ENCODE results near the gene BCL2.

BCL2 gene

GRCh38 chr18:63098018-63098981 is 221.3 kb downstream of the BCL2 start:
- Histone ChIP-seq H3K4me1 (ENCODE audit: control insufficient read depth in 1 of 2, insufficient read depth in 2 of 2, low read length in 2 of 2) (peaks cover 9 to 17% of the 10 kb centered on the region in 2 experiments), H3K79me2 (ENCODE audit: control insufficient read depth, insufficient read depth, low read length, poor library complexity) (no peaks in the 10 kb centered on the region), H3K9ac (ENCODE audit: low read length) (no peak overlapping the region), H3K23ac (ENCODE audit: low read length) (no peak overlapping the region), H3K27me3 (ENCODE audit: insufficient read depth, low read length) (no peaks in the 10 kb centered on the region), H3K4ac (ENCODE audit: low read depth, low read length) (no peak overlapping the region), H3K4me3 (ENCODE audit: low read depth, low read length) (no peak overlapping the region), H3K4me2 (ENCODE audit: low read length) (no peak overlapping the region), H3K14ac (ENCODE audit: low read length) (peak overlapping the region; percentile 49), H2BK120ac (ENCODE audit: insufficient read depth, low read length, poor library complexity) (no peak overlapping the region), H2BK5ac (ENCODE audit: low read depth, low read length, poor library complexity) (no peak overlapping the region), H2BK12ac (ENCODE audit: low read length) (peak overlapping the region; percentile 55), H4K8ac (ENCODE audit: low read depth, low read length) (no peak overlapping the region), H2AK5ac (ENCODE audit: low read length) (peak overlapping the region; percentile 56), H3K27ac (ENCODE audit: low read depth, low read length) (no peak overlapping the region), H3K36me3 (ENCODE audit: control insufficient read depth in 1 of 2, insufficient read depth in 2 of 2, low read length in 2 of 2) (no peaks in the 10 kb centered on the region), H3K79me1 (ENCODE audit: low read length) (peaks cover 3% of the 10 kb centered on the region), H3K18ac (ENCODE audit: low read length) (peak overlapping the region; percentile 2), H4K91ac (ENCODE audit: low read depth, low read length) (peak overlapping the region; percentile 41), H2AFZ (ENCODE audit: insufficient read depth, low read length, poor library complexity) (no peak overlapping the region), H4K12ac (ENCODE audit: low read depth, low read length) (no peak overlapping the region), H3K9me3 (ENCODE audit: insufficient read depth, low read depth, low read length) (peaks cover 2% of the 10 kb centered on the region)
- no peak for DNase-seq
- no CpG with 5 or more reads among the region's 16 CpGs for WGBS (ENCODE audit: extremely low coverage, insufficient coverage, insufficient read length)

GRCh38 chr18:63097178-63097577 is 222.4 kb downstream of the BCL2 start:
- H4K12ac ChIP-seq (ENCODE audit: low read depth, low read length) = no peak overlapping the region
- no peak overlapping the region for H2BK120ac ChIP-seq (ENCODE audit: insufficient read depth, low read length, poor library complexity)
- H3K4me2 ChIP-seq (ENCODE audit: low read length) = no peak overlapping the region
- H3K9me3 ChIP-seq (ENCODE audit: insufficient read depth, low read depth, low read length) = peaks cover 1% of the 10 kb centered on the region
- H3K23ac ChIP-seq (ENCODE audit: low read length) = no peak overlapping the region
- peaks cover 3% of the 10 kb centered on the region for H3K79me1 ChIP-seq (ENCODE audit: low read length)
- no peaks in the 10 kb centered on the region for H3K36me3 ChIP-seq (ENCODE audit: control insufficient read depth in 1 of 2, insufficient read depth in 2 of 2, low read length in 2 of 2)
- H3K14ac ChIP-seq (ENCODE audit: low read length) = no peak overlapping the region
- no peak overlapping the region for H3K27ac ChIP-seq (ENCODE audit: low read depth, low read length)
- no peak overlapping the region for H3K9ac ChIP-seq (ENCODE audit: low read length)
- H2BK5ac ChIP-seq (ENCODE audit: low read depth, low read length, poor library complexity) = no peak overlapping the region
- no peak overlapping the region for H4K91ac ChIP-seq (ENCODE audit: low read depth, low read length)
- H2BK12ac ChIP-seq (ENCODE audit: low read length) = no peak overlapping the region
- no peak overlapping the region for H4K8ac ChIP-seq (ENCODE audit: low read depth, low read length)
- WGBS (ENCODE audit: extremely low coverage, insufficient coverage, insufficient read length) = no CpG with 5 or more reads among the region's 10 CpGs
- no peak overlapping the region for H2AK5ac ChIP-seq (ENCODE audit: low read length)
- H3K4me1 ChIP-seq (ENCODE audit: control insufficient read depth in 1 of 2, insufficient read depth in 2 of 2, low read length in 2 of 2) = peaks cover 9 to 17% of the 10 kb centered on the region in 2 experiments
- H3K27me3 ChIP-seq (ENCODE audit: insufficient read depth, low read length) = no peaks in the 10 kb centered on the region
- no peak overlapping the region for H3K18ac ChIP-seq (ENCODE audit: low read length)
- H3K4me3 ChIP-seq (ENCODE audit: low read depth, low read length) = no peak overlapping the region
- no peaks in the 10 kb centered on the region for H3K79me2 ChIP-seq (ENCODE audit: control insufficient read depth, insufficient read depth, low read length, poor library complexity)
- H2AFZ ChIP-seq (ENCODE audit: insufficient read depth, low read length, poor library complexity) = no peak overlapping the region
- no peak overlapping the region for H3K4ac ChIP-seq (ENCODE audit: low read depth, low read length)
- DNase-seq = no peak

GRCh38 chr18:63096327-63096874 is 223.2 kb downstream of the BCL2 start:
- H3K14ac ChIP-seq (ENCODE audit: low read length) = no peak overlapping the region
- no peak overlapping the region for H3K27ac ChIP-seq (ENCODE audit: low read depth, low read length)
- no peak for DNase-seq
- peaks cover 9 to 21% of the 10 kb centered on the region in 2 experiments for H3K4me1 ChIP-seq (ENCODE audit: control insufficient read depth in 1 of 2, insufficient read depth in 2 of 2, low read length in 2 of 2)
- H4K12ac ChIP-seq (ENCODE audit: low read depth, low read length) = no peak overlapping the region
- no peak overlapping the region for H2AFZ ChIP-seq (ENCODE audit: insufficient read depth, low read length, poor library complexity)
- no peak overlapping the region for H3K18ac ChIP-seq (ENCODE audit: low read length)
- peaks cover 9% of the 10 kb centered on the region for H3K9me3 ChIP-seq (ENCODE audit: insufficient read depth, low read depth, low read length)
- H3K4me2 ChIP-seq (ENCODE audit: low read length) = no peak overlapping the region
- H2BK5ac ChIP-seq (ENCODE audit: low read depth, low read length, poor library complexity) = no peak overlapping the region
- H3K4me3 ChIP-seq (ENCODE audit: low read depth, low read length) = no peak overlapping the region
- no peak overlapping the region for H3K9ac ChIP-seq (ENCODE audit: low read length)
- H4K91ac ChIP-seq (ENCODE audit: low read depth, low read length) = no peak overlapping the region
- H3K79me1 ChIP-seq (ENCODE audit: low read length) = peaks cover 4% of the 10 kb centered on the region
- H2BK12ac ChIP-seq (ENCODE audit: low read length) = no peak overlapping the region
- no peaks in the 10 kb centered on the region for H3K27me3 ChIP-seq (ENCODE audit: insufficient read depth, low read length)
- H3K4ac ChIP-seq (ENCODE audit: low read depth, low read length) = no peak overlapping the region
- no CpG with 5 or more reads among the region's 2 CpGs for WGBS (ENCODE audit: extremely low coverage, insufficient coverage, insufficient read length)
- H3K36me3 ChIP-seq (ENCODE audit: control insufficient read depth in 1 of 2, insufficient read depth in 2 of 2, low read length in 2 of 2) = no peaks in the 10 kb centered on the region
- H3K23ac ChIP-seq (ENCODE audit: low read length) = no peak overlapping the region
- H3K79me2 ChIP-seq (ENCODE audit: control insufficient read depth, insufficient read depth, low read length, poor library complexity) = no peaks in the 10 kb centered on the region
- H2BK120ac ChIP-seq (ENCODE audit: insufficient read depth, low read length, poor library complexity) = no peak overlapping the region
- H4K8ac ChIP-seq (ENCODE audit: low read depth, low read length) = no peak overlapping the region
- no peak overlapping the region for H2AK5ac ChIP-seq (ENCODE audit: low read length)

- no peaks in the 10 kb centered on the region for H3K79me2 ChIP-seq (ENCODE audit: control insufficient read depth, insufficient read depth, low read length, poor library complexity)
- H2AK5ac ChIP-seq (ENCODE audit: low read length) = no peak overlapping the region
- no peak for DNase-seq
- H4K91ac ChIP-seq (ENCODE audit: low read depth, low read length) = no peak overlapping the region
- no CpG with 5 or more reads among the region's 6 CpGs for WGBS (ENCODE audit: extremely low coverage, insufficient coverage, insufficient read length)
- no peak overlapping the region for H3K14ac ChIP-seq (ENCODE audit: low read length)
- H3K79me1 ChIP-seq (ENCODE audit: low read length) = peaks cover 4% of the 10 kb centered on the region
- H2BK120ac ChIP-seq (ENCODE audit: insufficient read depth, low read length, poor library complexity) = no peak overlapping the region
- H3K9me3 ChIP-seq (ENCODE audit: insufficient read depth, low read depth, low read length) = peaks cover 10% of the 10 kb centered on the region
- H3K9ac ChIP-seq (ENCODE audit: low read length) = no peak overlapping the region
- no peak overlapping the region for H3K4ac ChIP-seq (ENCODE audit: low read depth, low read length)
- no peak overlapping the region for H3K4me2 ChIP-seq (ENCODE audit: low read length)
- no peak overlapping the region for H2BK12ac ChIP-seq (ENCODE audit: low read length)
- H2BK5ac ChIP-seq (ENCODE audit: low read depth, low read length, poor library complexity) = no peak overlapping the region
- H4K12ac ChIP-seq (ENCODE audit: low read depth, low read length) = no peak overlapping the region
- H2AFZ ChIP-seq (ENCODE audit: insufficient read depth, low read length, poor library complexity) = no peak overlapping the region
- H3K4me1 ChIP-seq (ENCODE audit: control insufficient read depth in 1 of 2, insufficient read depth in 2 of 2, low read length in 2 of 2) = peaks cover 16 to 27% of the 10 kb centered on the region in 2 experiments
- H4K8ac ChIP-seq (ENCODE audit: low read depth, low read length) = no peak overlapping the region
- H3K23ac ChIP-seq (ENCODE audit: low read length) = no peak overlapping the region
- no peak overlapping the region for H3K18ac ChIP-seq (ENCODE audit: low read length)
- H3K27me3 ChIP-seq (ENCODE audit: insufficient read depth, low read length) = no peaks in the 10 kb centered on the region
- no peak overlapping the region for H3K27ac ChIP-seq (ENCODE audit: low read depth, low read length)
- no peak overlapping the region for H3K4me3 ChIP-seq (ENCODE audit: low read depth, low read length)
- no peaks in the 10 kb centered on the region for H3K36me3 ChIP-seq (ENCODE audit: control insufficient read depth in 1 of 2, insufficient read depth in 2 of 2, low read length in 2 of 2)
These were observed 223.8 kb downstream of the BCL2 start for GRCh38 chr18:63095768-63096167.

Measured in trophoblast cell (in vitro differentiated cells and primary cell).